MM.1S (cell line): ENCODE results near the gene ARSD.

Source experiments
- DNase-seq: peaks from one replicate; pipeline ENCODE4 v3.0.0-alpha.2; 2015
- H2AFZ ChIP-seq: fragments of 300-600 bp; sonication (generic); 2 replicates; pipeline ENCODE4 v1.6.0; 2016; ENCODE audit warnings: antibody characterized with exemption, low read length
- H3F3A ChIP-seq: fragments of 300-600 bp; sonication (generic); 2 replicates; pipeline ENCODE4 v1.6.1; 2016; ENCODE audit warnings: mild to moderate bottlenecking, antibody characterized with exemption, low read length, moderate library complexity, mixed read lengths; ENCODE audit not compliant: insufficient read depth
- H3K27ac ChIP-seq: fragments of 300-600 bp; sonication (generic); 2 replicates; pipeline ENCODE4 v1.5.1; 2016; ENCODE audit warnings: mild to moderate bottlenecking, low read length
- H3K27me3 ChIP-seq: fragments of 300-600 bp; sonication (generic); replicated peaks from 2 replicates; pipeline ENCODE4 v1.6.0; 2016; ENCODE audit warnings: low read length; ENCODE audit not compliant: insufficient read depth
- H3K36me3 ChIP-seq: fragments of 300-600 bp; sonication (generic); replicated peaks from 2 replicates; pipeline ENCODE4 v1.6.1; 2016; ENCODE audit warnings: mild to moderate bottlenecking, low read length, mixed read lengths; ENCODE audit not compliant: insufficient read depth
- H3K4me1 ChIP-seq: fragments of 300-600 bp; sonication (generic); 2 replicates; pipeline ENCODE4 v1.6.1; 2016; ENCODE audit warnings: low read length, mixed read lengths
- H3K4me2 ChIP-seq: fragments of 300-600 bp; sonication (generic); 2 replicates; pipeline ENCODE4 v1.6.0; 2016; ENCODE audit warnings: low read depth, low read length
- H3K4me3 ChIP-seq: fragments of 300-600 bp; sonication (generic); 2 replicates; pipeline ENCODE4 v1.5.1; 2016; ENCODE audit warnings: low read length, mixed read lengths
- H3K79me2 ChIP-seq: fragments of 300-600 bp; sonication (generic); 2 replicates; pipeline ENCODE4 v1.6.1; 2016; ENCODE audit warnings: mixed run types, low read length, mixed read lengths
- H3K9ac ChIP-seq: fragments of 300-600 bp; sonication (generic); 2 replicates; pipeline ENCODE4 v1.6.1; 2016; ENCODE audit warnings: low read length, mixed read lengths
- H3K9me2 ChIP-seq: fragments of 300-600 bp; sonication (generic); replicated peaks from 2 replicates; pipeline ENCODE4 v1.6.1; 2016; ENCODE audit warnings: mild to moderate bottlenecking, low read length, mixed read lengths; ENCODE audit not compliant: insufficient read depth
- H3K9me3 ChIP-seq: fragments of 300-600 bp; sonication (generic); replicated peaks from 2 replicates; pipeline ENCODE4 v1.6.1; 2016; ENCODE audit warnings: mild to moderate bottlenecking, low read length, mixed read lengths; ENCODE audit not compliant: insufficient read depth
- H4K20me1 ChIP-seq: fragments of 300-600 bp; sonication (generic); 2 replicates; pipeline ENCODE4 v1.6.1; 2016; ENCODE audit warnings: mild to moderate bottlenecking, low read length, moderate library complexity, mixed read lengths; ENCODE audit not compliant: insufficient read depth
- CTCF ChIP-seq: fragments of 300-600 bp; sonication (generic); IDR thresholded peaks from 2 replicates; pipeline ENCODE4 v1.5.1; 2016; ENCODE audit warnings: antibody characterized with exemption, low read length, mixed read lengths
- EZH2 ChIP-seq: fragments of 300-600 bp; sonication (generic); optimal IDR thresholded peaks from 2 replicates; pipeline ENCODE3; 2017; ENCODE audit warnings: low read depth, mild to moderate bottlenecking, antibody characterized with exemption, low read length, mixed read lengths
- EZH2phosphoT487 ChIP-seq: fragments of 300-600 bp; sonication (generic); IDR thresholded peaks from 2 replicates; pipeline ENCODE4 v1.6.1; 2018; ENCODE audit warnings: antibody characterized with exemption, low read length

The ARSD gene

DNA sequence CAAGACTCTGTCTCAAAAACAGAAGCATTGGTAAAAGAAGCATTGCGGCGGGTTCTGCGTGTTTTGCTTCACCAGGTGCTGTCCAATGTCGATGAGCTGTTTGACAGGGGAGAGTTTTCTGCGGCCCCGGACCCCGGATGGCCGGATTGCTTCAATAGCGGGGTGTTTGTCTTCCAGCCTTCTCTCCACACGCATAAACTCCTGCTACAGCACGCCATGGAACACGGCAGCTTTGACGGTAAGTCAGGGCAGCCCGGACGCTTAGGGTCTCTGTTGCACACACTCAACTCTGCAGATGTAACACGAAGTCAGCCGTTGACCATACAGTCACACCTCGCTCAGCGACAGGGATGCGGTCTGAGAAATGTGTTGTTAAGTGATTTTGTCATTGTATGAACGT lies 74.2 kb downstream of the ARSD start:
- no peaks in the 10 kb centered on the region for H3F3A ChIP-seq
- H3K9me2 ChIP-seq: no peaks in the 10 kb centered on the region
- H3K4me2 ChIP-seq: no peak overlapping the region
- no peak overlapping the region for H2AFZ ChIP-seq
- no peak for DNase-seq
- H3K4me3 ChIP-seq: no peak overlapping the region
- H3K27me3 ChIP-seq: no peaks in the 10 kb centered on the region
- H3K4me1 ChIP-seq: no peaks in the 10 kb centered on the region
- H3K9ac ChIP-seq: no peak overlapping the region
- H3K36me3 ChIP-seq: no peaks in the 10 kb centered on the region
- no peaks in the 10 kb centered on the region for H3K79me2 ChIP-seq
- no peak overlapping the region for H3K27ac ChIP-seq
- no peaks in the 10 kb centered on the region for H4K20me1 ChIP-seq
- H3K9me3 ChIP-seq: no peaks in the 10 kb centered on the region
- TF ChIP-seq EZH2 (no peak), CTCF (no peak), EZH2phosphoT487 (no peak)
